K562 (cell line): ENCODE data around the gene TMEM126A. TPM values are rescaled to one million over a fixed set of nuclear protein-coding genes. Genes with fewer than 3 reads are reported as not detected.

Source experiments
- CREB1 ChIP-seq, 2 experiments: sonication (generic) in 1 of 2; formaldehyde crosslinking in 1 of 2; IDR thresholded peaks; 2 replicates each; pipeline versions ENCODE4 v1.6.1 to v1.8.0; 2012 to 2022; ENCODE audit warnings: inconsistent platforms in 1 of 2, mild to moderate bottlenecking in 1 of 2, missing genetic modification reagents in 1 of 2, moderate library complexity in 1 of 2
- ELF1 ChIP-seq: fragments of 200-800 bp; sonication (Bioruptor generic); IDR thresholded peaks from 2 replicates; pipeline ENCODE4 v1.6.1; 2016; ENCODE audit warnings: missing genetic modification characterization, missing compliant biosample characterization
- ETV1 ChIP-seq: fragments of 450-650 bp; conservative IDR thresholded peaks from 2 replicates; pipeline ENCODE4 v1.6.1; 2016; ENCODE audit warnings: missing genetic modification characterization, control low read depth, low read depth, missing compliant biosample characterization
- FOSL1 ChIP-seq: fragments of 200-800 bp; sonication (Bioruptor generic); conservative IDR thresholded peaks from 2 replicates; pipeline ENCODE4 v1.6.1; 2016; ENCODE audit warnings: missing genetic modification characterization, missing compliant biosample characterization
- KAT7 ChIP-seq: sonication (generic); formaldehyde crosslinking; IDR thresholded peaks from 2 replicates; pipeline ENCODE4 v1.8.0; 2022; ENCODE audit warnings: missing genetic modification reagents, mild to moderate bottlenecking, borderline replicate concordance
- MLLT1 ChIP-seq, 2 experiments: fragments of 450-650 bp; IDR thresholded peaks; 2 replicates each; pipeline ENCODE4 v1.6.1; 2016
- MTA3 ChIP-seq: fragments of 450-650 bp; formaldehyde crosslinking; IDR thresholded peaks from 2 replicates; pipeline ENCODE4 v1.6.1; 2017; ENCODE audit warnings: mild to moderate bottlenecking, borderline replicate concordance
- NR0B1 ChIP-seq: fragments of 450-650 bp; IDR thresholded peaks from one replicate; pipeline ENCODE4 v1.6.1; 2018; ENCODE audit warnings: mild to moderate bottlenecking, moderate library complexity; ENCODE audit not compliant: partially characterized antibody
- RBBP5 ChIP-seq: fragments of 200-600 bp; sonication (generic); IDR thresholded peaks from 2 replicates; pipeline ENCODE4 v1.6.1; 2012; ENCODE audit warnings: borderline replicate concordance, mild to moderate bottlenecking, low read length, control low read depth, inconsistent platforms; ENCODE audit not compliant: insufficient read depth, poor library complexity, severe bottlenecking
- RHOXF2B ChIP-seq: fragments of 250-450 bp; sonication (Bioruptor Pico); conservative IDR thresholded peaks from 2 replicates; pipeline ENCODE4 v1.5.1; 2021
- TBP ChIP-seq: optimal IDR thresholded peaks from 2 replicates; pipeline ENCODE3; 2011; ENCODE audit warnings: low read depth, low read length, improper control_type of control experiment
- TCF15 ChIP-seq: fragments of 250-450 bp; sonication (Bioruptor Pico); IDR thresholded peaks from 2 replicates; pipeline ENCODE4 v1.8.0; 2022; ENCODE audit warnings: moderate library complexity, mild to moderate bottlenecking, inconsistent platforms
- TFAP4 ChIP-seq: sonication (generic); formaldehyde crosslinking; IDR thresholded peaks from 2 replicates; pipeline ENCODE4 v1.8.0; 2022; ENCODE audit warnings: missing genetic modification reagents, mild to moderate bottlenecking, moderate library complexity, borderline replicate concordance
- YY1 ChIP-seq, 3 experiments: IDR thresholded peaks; 2 replicates each; pipeline ENCODE4 v1.6.1; 2011; ENCODE audit warnings: low read length in 2 of 3, mild to moderate bottlenecking in 2 of 3, moderate library complexity in 2 of 3, borderline replicate concordance in 1 of 3, control low read depth in 1 of 3, low read depth in 1 of 3; ENCODE audit not compliant: insufficient read depth in 3 of 3, insufficient replicate concordance in 2 of 3, control insufficient read depth in 1 of 3, insufficient read length in 1 of 3; ENCODE audit errors: extremely low read depth in 1 of 3
- ZNF197 ChIP-seq: fragments of 200-800 bp; sonication (Bioruptor generic); IDR thresholded peaks from 2 replicates; pipeline ENCODE4 v1.6.1; 2016; ENCODE audit warnings: low read depth, missing genetic modification characterization, missing compliant biosample characterization
- ZNF232 ChIP-seq: sonication (generic); formaldehyde crosslinking; IDR thresholded peaks from 2 replicates; pipeline ENCODE4 v1.8.0; 2022; ENCODE audit warnings: mild to moderate bottlenecking, missing genetic modification reagents
- polyA plus RNA-seq, 8 experiments: library from polyadenylated mRNA; depleted of rRNA in 4 of 8; stranded (reverse) in 5 of 8; unstranded in 3 of 8; fragments of >200 nt; fragmentation: Nextera tagmentation in 2 of 8; fragmentation: Illumina TruSeq in 1 of 8; extraction: Ambion mirVana in 2 of 8; extraction: Trizol in 1 of 8; gene quantifications; 2 replicates each; pipeline versions ENCODE4 v1.2.1 to v1.2.3, GENCODE V29; 2011 to 2014; ENCODE audit warnings: inconsistent platforms in 1 of 8, missing spikeins in 1 of 8
- total RNA-seq, 7 experiments: library from RNA; depleted of rRNA in 6 of 7; stranded (reverse); fragments of >200 nt in 6 of 7; fragmentation: Illumina TruSeq in 2 of 7; extraction: Trizol in 2 of 7; gene quantifications; 2 replicates each; pipeline versions ENCODE4 v1.2.1 to v1.2.3, GENCODE V29; 2011 to 2021; ENCODE audit warnings: low replicate concordance in 1 of 7

Gene TMEM126A
- total and polyA plus RNA-seq, 9 of the 15 experiments (the other 6 are each of a cell fraction or from before 2014, with no cell fraction given) = 19.3 to 154 (median 56.3) TPM

GRCh38 chr11:85663753-85664614 is 16.2 kb downstream of the TMEM126A start (continued):
- TF ChIP-seq TFAP4 (CRISPR knock-in tag) = peak; percentile 53; the same call in 1 of the 2 replicates
- 0 out of 2 replicates have a peak, but pooled peaks have one; percentile 5 for TF ChIP-seq CREB1 (IDR thresholded peaks at IDR 0.05)
- peak; percentile 25; the same call in 1 of the 2 replicates for TF ChIP-seq CREB1 (CRISPR knock-in tag; IDR thresholded peaks at IDR 0.05)
- TF ChIP-seq MTA3 = peak; percentile 22; the same call in 1 of the 2 replicates
- peak; percentile 85 for TF ChIP-seq RBBP5
- no peak for TF ChIP-seq TCF15
- TF ChIP-seq RHOXF2B (CRISPR knock-in tag) = no peak
- TF ChIP-seq ZNF197 (CRISPR knock-in tag) = no peak
- peak; percentile 81 for TF ChIP-seq ETV1
- TF ChIP-seq NR0B1 = no peak
- peak; percentile 50; the same call in 1 of the 2 replicates for TF ChIP-seq ZNF232 (CRISPR knock-in tag)
- TF ChIP-seq KAT7 (CRISPR knock-in tag) = peak; percentile 44; the same call in 1 of the 2 replicates
- TF ChIP-seq MLLT1 (IDR thresholded peaks at IDR 0.05) = peak in 1 of 2 experiments; percentile 78; a peak in 1 of 4 replicates
- TF ChIP-seq TBP = no peak
- TF ChIP-seq YY1 (IDR thresholded peaks at IDR 0.05; ENCODE audit: borderline replicate concordance in 1 of 3, control insufficient read depth in 1 of 3, extremely low read depth in 1 of 3, insufficient read depth in 3 of 3, insufficient read length in 1 of 3, insufficient replicate concordance in 2 of 3, low read depth in 1 of 3, low read length in 2 of 3) = peak in 2 of 3 experiments; percentile 17 to 26
- peak; percentile 40; the same call in 1 of the 2 replicates for TF ChIP-seq ELF1 (tag)
- no peak for TF ChIP-seq FOSL1 (tag)
